Measurements from ENCODE around the gene FSTL4. TPM values are rescaled to one million over a fixed set of nuclear protein-coding genes. Genes with fewer than 3 reads are reported as not detected.

Gene FSTL4
- total RNA-seq, 2 donors from 2014 or later: 4.5 to 10.1 TPM

- Histone ChIP-seq H3K36me3 (no peaks in the 10 kb centered on the region), H3K4me3 (no peak overlapping the region), H3K27me3 (replicated peaks; ENCODE audit: insufficient read depth) (no peaks in the 10 kb centered on the region), H3K9me3 (no peaks in the 10 kb centered on the region), H3K4me1 (replicated peaks) (no peaks in the 10 kb centered on the region), H3K27ac (no peak overlapping the region)
- intact Hi-C loops (cut with DNase I): no loop called here
- TF ChIP-seq CTCF (IDR thresholded peaks at IDR 0.05): no peak
- TF ChIP-seq POLR2A (IDR thresholded peaks at IDR 0.05): no peak
- TF ChIP-seq POLR2AphosphoS5 (IDR thresholded peaks at IDR 0.05): no peak
- 48% methylated on average over 7 of the region's 7 CpGs for WGBS
- DNase-seq (ENCODE audit: low spot score): no peak
Observed at GRCh38 chr5:133285583-133286021, 326.7 kb downstream of the FSTL4 start.

GRCh38 chr5:133284306-133284705 lies 328.0 kb downstream of the FSTL4 start:
- H3K36me3 ChIP-seq: no peaks in the 10 kb centered on the region
- no peaks in the 10 kb centered on the region for H3K4me1 ChIP-seq (replicated peaks)
- no peak overlapping the region for H3K27ac ChIP-seq
- intact Hi-C loops (cut with DNase I): no loop called here
- DNase-seq (ENCODE audit: low spot score): no peak
- 52% methylated on average over 3 of the region's 3 CpGs for WGBS
- TF ChIP-seq POLR2A (IDR thresholded peaks at IDR 0.05) (no peak), POLR2AphosphoS5 (IDR thresholded peaks at IDR 0.05) (no peak), CTCF (IDR thresholded peaks at IDR 0.05) (no peak)
- no peak overlapping the region for H3K4me3 ChIP-seq
- no peaks in the 10 kb centered on the region for H3K9me3 ChIP-seq
- no peaks in the 10 kb centered on the region for H3K27me3 ChIP-seq (replicated peaks; ENCODE audit: insufficient read depth)

GRCh38 chr5:133278317-133278716 lies 334.0 kb downstream of the FSTL4 start:
- no peaks in the 10 kb centered on the region for H3K4me1 ChIP-seq (replicated peaks)
- no peak for DNase-seq (ENCODE audit: low spot score)
- intact Hi-C loops (cut with DNase I): no loop called here
- no peak for TF ChIP-seq POLR2AphosphoS5 (IDR thresholded peaks at IDR 0.05)
- no peak overlapping the region for H3K4me3 ChIP-seq
- H3K27me3 ChIP-seq (replicated peaks; ENCODE audit: insufficient read depth): peaks cover 3% of the 10 kb centered on the region
- H3K9me3 ChIP-seq: no peaks in the 10 kb centered on the region
- no peaks in the 10 kb centered on the region for H3K36me3 ChIP-seq
- H3K27ac ChIP-seq: no peak overlapping the region
- WGBS: 75% methylated on average over 4 of the region's 4 CpGs

- H3K9me3 ChIP-seq: no peaks in the 10 kb centered on the region
- peaks cover 3% of the 10 kb centered on the region for H3K27me3 ChIP-seq (replicated peaks; ENCODE audit: insufficient read depth)
Observed at GRCh38 chr5:133277744-133278143, 334.6 kb downstream of the FSTL4 start.

GRCh38 chr5:133276171-133276570 lies 336.2 kb downstream of the FSTL4 start:
- intact Hi-C loops (cut with DNase I): no loop called here
- Histone ChIP-seq H3K4me1 (replicated peaks) (no peaks in the 10 kb centered on the region), H3K36me3 (no peaks in the 10 kb centered on the region), H3K27me3 (replicated peaks; ENCODE audit: insufficient read depth) (peaks cover 3% of the 10 kb centered on the region), H3K9me3 (no peaks in the 10 kb centered on the region), H3K27ac (no peak overlapping the region), H3K4me3 (no peak overlapping the region)
- DNase-seq (ENCODE audit: low spot score): no peak
- TF ChIP-seq POLR2A (IDR thresholded peaks at IDR 0.05) (no peak), CTCF (IDR thresholded peaks at IDR 0.05) (no peak), POLR2AphosphoS5 (IDR thresholded peaks at IDR 0.05) (no peak)
- WGBS: 80% methylated on average over 4 of the region's 4 CpGs

More at GRCh38 chr5:133277744-133278143, 334.6 kb downstream of the FSTL4 start:
- H3K27ac ChIP-seq: no peak overlapping the region
- intact Hi-C loops (cut with DNase I): no loop called here
- DNase-seq (ENCODE audit: low spot score): no peak
- no peaks in the 10 kb centered on the region for H3K36me3 ChIP-seq
- H3K4me3 ChIP-seq: no peak overlapping the region
- 82% methylated on average over 8 of the region's 8 CpGs for WGBS
- TF ChIP-seq CTCF (IDR thresholded peaks at IDR 0.05) (no peak), POLR2A (IDR thresholded peaks at IDR 0.05) (no peak), POLR2AphosphoS5 (IDR thresholded peaks at IDR 0.05) (no peak)
- no peaks in the 10 kb centered on the region for H3K4me1 ChIP-seq (replicated peaks)

Data from prostate gland (tissue), 2 donors.